Activated CD8-positive, alpha-beta memory T cell treated with anti-CD3 and anti-CD28 coated beads, Interleukin-2, amount 10 ng/mL, durations not matched to agents 7 days and 5 days (primary cell): Measurements from ENCODE around the gene CACNB3. TPM values are rescaled to one million over a fixed set of nuclear protein-coding genes. Genes with fewer than 3 reads are reported as not detected.
"Not testable (repeated sequence)": the region's sequence is repeated elsewhere in the genome, so short reads cannot be mapped to it uniquely, and the experiment has no call there.

Source experiments
- ATAC-seq: fragments of 150-1000 bp; cut with Tn5 transposase; one replicate; pipeline ENCODE4 v1.10.0; 2021; ENCODE audit warnings: moderate library complexity
- CTCF ChIA-PET: fragments of 350-600 bp; sonication (Branson Sonifier 250); formaldehyde crosslinking; loops from one replicate; lab custom pipeline; 2021; ENCODE audit warnings: antibody characterized with exemption; lab: Charles Lee
- DNase-seq: peaks from one replicate; pipeline ENCODE4 v3.0.0-alpha.2; 2020
- H3K27ac Mint-ChIP-seq: one replicate; pipeline ENCODE4 v1.8.0; 2021; ENCODE audit warnings: mild to moderate bottlenecking, mixed read lengths
- H3K27me3 Mint-ChIP-seq: one replicate; pipeline ENCODE4 v1.8.0; 2021; ENCODE audit warnings: mixed read lengths
- H3K36me3 Mint-ChIP-seq: one replicate; pipeline ENCODE4 v1.8.0; 2021; ENCODE audit warnings: mild to moderate bottlenecking, mixed read lengths
- H3K4me1 Mint-ChIP-seq: one replicate; pipeline ENCODE4 v1.8.0; 2021; ENCODE audit warnings: mixed read lengths
- H3K4me3 Mint-ChIP-seq: one replicate; pipeline ENCODE4 v1.8.0; 2021; ENCODE audit warnings: mild to moderate bottlenecking, moderate library complexity, mixed read lengths
- H3K9me3 Mint-ChIP-seq: one replicate; pipeline ENCODE4 v1.8.0; 2022; ENCODE audit warnings: low read depth, mixed read lengths
- microRNA-seq: library from miRNA; unstranded; fragments of <30 nt; microRNA quantifications from one replicate; pipeline ENCODE4 v1.2.0, GENCODE V29; 2022
- total RNA-seq, 2 experiments: library from RNA; stranded (reverse); gene quantifications; one replicate each; pipeline ENCODE4 v1.2.3, GENCODE V29; 2021

The CACNB3 gene
- total RNA-seq, 2 experiments from 2014 or later = 11.0 to 12.8 TPM

DNA sequence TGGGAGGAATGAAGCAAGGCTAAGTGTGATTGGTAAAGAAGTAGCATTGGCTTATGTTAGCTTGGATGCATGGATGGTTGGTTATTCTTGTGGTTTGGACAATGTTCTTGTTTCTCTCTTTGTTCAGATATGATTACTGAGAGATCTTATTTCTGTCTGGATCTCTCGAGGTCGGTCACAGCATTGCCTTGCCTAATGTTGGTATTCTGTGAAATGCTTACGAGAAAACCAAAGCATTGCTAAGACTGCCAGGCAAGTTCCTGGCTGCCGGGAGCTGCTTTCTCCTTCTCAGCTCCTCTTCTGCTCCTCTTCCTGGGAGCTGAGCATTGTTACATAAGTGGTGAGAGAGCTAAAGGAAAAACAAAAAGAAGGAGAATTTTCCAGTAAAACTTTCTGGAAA, 54.8 kb downstream of the CACNB3 start:
- no peak overlapping the region for H3K27ac Mint-ChIP-seq
- no peaks in the 10 kb centered on the region for H3K36me3 Mint-ChIP-seq
- H3K4me1 Mint-ChIP-seq = no peaks in the 10 kb centered on the region
- no peak overlapping the region for H3K4me3 Mint-ChIP-seq
- CTCF ChIA-PET = interaction anchor here (1.0 to 2.7 kb wide), 4 partner anchors 9 to 123 kb away, joined by 3 to 14 read pairs (median 4); partner anchors contain the start of gene DDX23
- DNase-seq (no peak), ATAC-seq (no peak)
- H3K9me3 Mint-ChIP-seq = no peaks in the 10 kb centered on the region
- peaks cover 6% of the 10 kb centered on the region for H3K27me3 Mint-ChIP-seq

DNA sequence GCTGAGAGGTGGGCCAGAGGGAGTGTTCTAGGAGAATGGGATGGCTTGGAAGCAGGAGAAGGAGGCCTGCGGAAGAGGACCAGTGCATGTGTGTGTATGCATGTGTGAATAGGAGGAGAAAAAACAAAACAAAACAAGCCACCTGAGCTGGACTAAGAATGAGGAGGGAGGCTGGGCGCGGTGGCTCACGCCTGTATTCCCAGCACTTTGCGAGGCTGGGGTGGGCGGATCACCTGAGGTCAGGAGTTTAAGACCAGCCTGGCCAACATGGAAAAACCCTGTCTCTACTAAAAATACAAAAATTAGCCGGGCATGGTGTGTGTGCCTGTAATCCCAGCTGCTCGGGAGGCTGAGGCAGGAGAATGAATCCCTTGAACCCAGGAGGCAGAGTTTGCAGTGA, 55.2 kb downstream of the CACNB3 start:
- CTCF ChIA-PET = interaction anchor here (0.7 to 2.7 kb wide), 5 partner anchors 8 to 123 kb away, joined by 3 to 14 read pairs (median 4); partner anchors contain the start of gene DDX23
- not testable (repeated sequence) for H3K9me3 Mint-ChIP-seq, ATAC-seq, DNase-seq, H3K4me3 Mint-ChIP-seq, H3K36me3 Mint-ChIP-seq, H3K4me1 Mint-ChIP-seq, H3K27ac Mint-ChIP-seq, H3K27me3 Mint-ChIP-seq

DNA sequence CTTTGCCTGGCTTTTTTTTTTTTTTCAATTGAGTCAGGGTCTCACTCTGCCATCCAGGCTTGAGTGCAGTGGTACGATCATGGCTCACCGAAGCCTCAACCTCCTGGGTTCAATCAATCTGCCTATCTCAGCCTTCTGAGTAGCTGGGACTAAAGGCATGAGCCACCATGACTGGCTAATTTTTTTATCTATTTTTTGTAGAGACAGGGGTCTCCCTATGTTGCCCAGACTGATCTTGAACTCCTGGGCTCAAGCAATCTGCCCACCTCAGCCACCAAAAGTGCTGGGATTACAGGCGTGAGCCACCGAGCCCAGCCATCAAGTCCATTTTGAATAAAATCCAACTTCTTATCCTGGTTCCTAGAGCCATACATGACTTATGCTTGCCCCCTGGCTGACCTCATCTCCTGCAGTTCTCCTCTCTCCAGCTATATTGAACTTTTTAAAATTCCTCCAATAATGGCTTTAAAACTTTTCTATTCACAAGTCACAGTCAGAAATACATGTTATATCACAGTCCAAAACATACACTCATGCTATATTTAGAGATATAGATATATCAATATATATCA, 57.7 kb downstream of the CACNB3 start:
- DNase-seq (no peak), ATAC-seq (no peak)
- peaks cover 18% of the 10 kb centered on the region for H3K27me3 Mint-ChIP-seq
- no peak overlapping the region for H3K27ac Mint-ChIP-seq
- H3K9me3 Mint-ChIP-seq = no peaks in the 10 kb centered on the region
- CTCF ChIA-PET = interaction anchor here (2.0 kb wide), 1 partner anchor 14 kb away, joined by 7 read pairs; no protein-coding TSS in a partner anchor
- no peaks in the 10 kb centered on the region for H3K36me3 Mint-ChIP-seq
- H3K4me1 Mint-ChIP-seq = no peaks in the 10 kb centered on the region
- no peak overlapping the region for H3K4me3 Mint-ChIP-seq

Small RNA genes lying within 50 kb of the gene (microRNA-seq; reads per million reads assigned to microRNA genes)
- not detected for gene MIR4701

Other genes with a start within 250 kb of the CACNB3 start
- gene LALBA, start 248.4 kb upstream of the CACNB3 start, total RNA-seq = not detected
- gene KANSL2, start 136.3 kb upstream of the CACNB3 start, total RNA-seq = 10 to 100 TPM; 56.6 to 57.7 TPM
- 10 to 100 TPM; 51.4 to 66.8 TPM for gene CCNT1, start 101.8 kb upstream of the CACNB3 start, total RNA-seq
- under 1 TPM; 0.15 to 0.42 TPM for gene ADCY6, start 29.4 kb upstream of the CACNB3 start, total RNA-seq
- gene DDX23, start 33.7 kb downstream of the CACNB3 start, total RNA-seq = 100 to 1,000 TPM; 146 to 157 TPM
- 1 to 10 TPM; 2.7 to 4.2 TPM for gene RND1, start 47.4 kb downstream of the CACNB3 start, total RNA-seq
- 10 to 100 TPM; 78.5 to 88.8 TPM for gene FKBP11, start 107.0 kb downstream of the CACNB3 start, total RNA-seq
- 100 to 1,000 TPM in 1 of 2 experiments, 10 to 100 TPM in 1; 89.4 to 118 TPM for gene ARF3, start 139.0 kb downstream of the CACNB3 start, total RNA-seq
- gene WNT10B, start 153.2 kb downstream of the CACNB3 start, total RNA-seq = 1 to 10 TPM; 2.0 to 4.4 TPM
- gene WNT1, start 159.8 kb downstream of the CACNB3 start, total RNA-seq = 1 to 10 TPM in 1 of 2 experiments, under 1 TPM in 1; 0.87 to 1.2 TPM
- gene DDN, start 180.9 kb downstream of the CACNB3 start, total RNA-seq = under 1 TPM; 0.38 to 0.66 TPM
- 10 to 100 TPM; 58.9 to 66.0 TPM for gene PRKAG1, start 200.3 kb downstream of the CACNB3 start, total RNA-seq
- gene KMT2D, start 242.3 kb downstream of the CACNB3 start, total RNA-seq = 100 to 1,000 TPM; 107 to 132 TPM